ENCODE measurements around the gene CLCN4. TPM values are rescaled to one million over a fixed set of nuclear protein-coding genes. Genes with fewer than 3 reads are reported as not detected.

CLCN4 gene
- total RNA-seq, 1 experiment from 2014 or later, result 6.9 TPM

- Histone ChIP-seq H2BK5ac (ENCODE audit: insufficient read length, low read length) (no peak overlapping the region), H3K27me3 (ENCODE audit: insufficient read depth, low read length) (no peaks in the 10 kb centered on the region), H3K79me1 (ENCODE audit: insufficient read depth, low read depth, low read length, poor library complexity, severe bottlenecking) (no peaks in the 10 kb centered on the region), H2AFZ (ENCODE audit: low read length) (no peak overlapping the region), H2BK12ac (ENCODE audit: insufficient read length, low read depth, low read length) (no peak overlapping the region), H3K4me2 (ENCODE audit: insufficient read depth, insufficient read length, low read length) (no peak overlapping the region), H4K8ac (replicated peaks; ENCODE audit: insufficient read length, low read depth, low read length) (no peak overlapping the region), H2AK5ac (ENCODE audit: insufficient read length, low read length) (no peak overlapping the region), H2BK120ac (ENCODE audit: low read depth, low read length, poor library complexity, severe bottlenecking) (no peak overlapping the region), H3K9me3 (ENCODE audit: control insufficient read depth, low read depth, low read length) (no peaks in the 10 kb centered on the region), H2BK15ac (ENCODE audit: low read depth, low read length) (no peak overlapping the region), H3K79me2 (ENCODE audit: insufficient read depth, low read length) (no peaks in the 10 kb centered on the region), H3K4me1 (ENCODE audit: insufficient read depth, low read length) (no peaks in the 10 kb centered on the region), H3K56ac (ENCODE audit: insufficient read length, low read depth, low read length) (no peak overlapping the region), H3K9ac (ENCODE audit: extremely low read depth, insufficient read length, low read length) (no peak overlapping the region), H2BK20ac (ENCODE audit: low read depth, low read length, poor library complexity, severe bottlenecking) (no peak overlapping the region), H3K4ac (ENCODE audit: low read depth, low read length) (no peak overlapping the region), H3K18ac (ENCODE audit: insufficient read length, low read depth, low read length) (no peak overlapping the region), H3T11ph (ENCODE audit: low read length) (no peak overlapping the region), H3K23me2 (ENCODE audit: insufficient read length, low read depth, low read length, poor library complexity, severe bottlenecking) (no peaks in the 10 kb centered on the region), H4K91ac (ENCODE audit: insufficient read length, low read depth, low read length) (no peak overlapping the region), H3K14ac (ENCODE audit: insufficient read depth, low read length) (no peak overlapping the region), H3K23ac (ENCODE audit: insufficient read length, low read depth, low read length) (no peak overlapping the region), H3K27ac (ENCODE audit: insufficient read length, low read depth, low read length) (no peak overlapping the region), H4K20me1 (ENCODE audit: control insufficient read depth, insufficient read depth, insufficient read length) (no peaks in the 10 kb centered on the region), H4K5ac (ENCODE audit: insufficient read length, low read depth, low read length) (no peak overlapping the region)
- Mint-ChIP-seq H3K4me3 (no peak overlapping the region), H3K4me1 (peaks cover 0 to 2% of the 10 kb centered on the region in 2 experiments; a peak in 1 of 4 replicates), H3K27me3 (ENCODE audit: low read depth) (peaks cover 6% of the 10 kb centered on the region), H3K9me3 (peaks cover 35 to 38% of the 10 kb centered on the region in 2 experiments), H3K36me3 (ENCODE audit: insufficient read depth in 1 of 3, low read depth in 3 of 3) (0 out of 7 replicates have a peak, but pooled peaks cover 0 to 3% (median 0%) of the 10 kb centered on the region in 3 experiments), H3K27ac (no peak overlapping the region)
- no peak for TF ChIP-seq CTCF (conservative IDR thresholded peaks at IDR 0.05)
- no CpG with 5 or more reads among the region's 2 CpGs for WGBS (ENCODE audit: extremely low coverage, insufficient read length, low lambda C conversion rate)
- no peak for DNase-seq
These were observed 123.3 kb downstream of the CLCN4 start for GRCh38 chrX:10280071-10280470.
